Heart left ventricle (tissue), 16 donors: ENCODE measurements around the gene IFI30. TPM values are rescaled to one million over a fixed set of nuclear protein-coding genes. Genes with fewer than 3 reads are reported as not detected.
A peak's percentile ranks its signal among the peaks of the same experiment; 100 is the strongest.

Source experiments
- ATAC-seq, 4 donors: fragments of 200-7000 bp; cut with Tn5 transposase; one replicate each; pipeline ENCODE4 v1.9.1; 2020 to 2022; ENCODE audit warnings: moderate library complexity in 4 of 4, mild to moderate bottlenecking in 3 of 4, moderate number of reproducible peaks in 1 of 4
- DNase-seq, 5 donors: peaks; one replicate each; pipeline ENCODE4 v3.0.0-alpha.2; 2020
- H3K27ac ChIP-seq, 12 donors: fragments of 200-600 bp; sonication (generic) in 4 of 12; one replicate each; pipeline versions ENCODE4 v1.5.0 to v1.8.0; 2016 to 2022; ENCODE audit warnings: mild to moderate bottlenecking in 2 of 12
- H3K27me3 ChIP-seq, 9 donors: fragments of 200-600 bp; sonication (generic) in 2 of 9; one replicate each; pipeline versions ENCODE4 v1.5.1 to v1.8.0; 2016 to 2022; ENCODE audit warnings: mild to moderate bottlenecking in 3 of 9
- H3K36me3 ChIP-seq, 9 donors: fragments of 200-600 bp; sonication (generic) in 2 of 9; one replicate each; pipeline versions ENCODE4 v1.5.0 to v1.8.0; 2018 to 2022; ENCODE audit warnings: mild to moderate bottlenecking in 2 of 9
- H3K4me1 ChIP-seq, 12 donors: fragments of 200-600 bp; sonication (generic) in 4 of 12; one replicate each; pipeline versions ENCODE4 v1.5.0 to v1.8.0; 2016 to 2022; ENCODE audit warnings: mild to moderate bottlenecking in 3 of 12
- H3K4me3 ChIP-seq, 12 donors: fragments of 200-600 bp; sonication (generic) in 4 of 12; one replicate each; pipeline versions ENCODE4 v1.5.0 to v1.8.0; 2017 to 2022; ENCODE audit warnings: mild to moderate bottlenecking in 9 of 12, moderate library complexity in 4 of 12
- H3K9me3 ChIP-seq, 12 donors: fragments of 200-600 bp; sonication (generic) in 4 of 12; one replicate each; pipeline versions ENCODE4 v1.5.0 to v1.8.0; 2016 to 2022; ENCODE audit warnings: mild to moderate bottlenecking in 1 of 12
- POLR2A ChIP-seq, 2 donors: fragments of 450-650 bp; IDR thresholded peaks; one replicate each; pipeline ENCODE4 v1.6.1; 2017; ENCODE audit warnings: antibody characterized with exemption in 2 of 2, mild to moderate bottlenecking in 2 of 2, moderate library complexity in 2 of 2
- WGBS, 4 donors: extraction: QIAGEN DNeasy Blood & Tissue Kit in 2 of 4; methylation state at CpG; one replicate each; pipeline versions ENCODE4 v1.1.5 to v1.1.7; 2013 to 2018; 5-methylcytosine and 5-hydroxymethylcytosine counted together
- intact Hi-C, 10 donors: fragments of 100-400 bp; cut with DNase I; formaldehyde crosslinking; loops; one replicate each; pipeline versions ENCODE4 v1.11.1 to v1.14.2; 2022
- polyA plus RNA-seq, 2 donors: library from polyadenylated mRNA; stranded (reverse); fragments of 200-250 nt; gene quantifications; one replicate each; pipeline ENCODE4 v1.2.3, GENCODE V29; 2013
- total RNA-seq, 9 donors: library from RNA; depleted of rRNA in 2 of 9; stranded (reverse); fragments of >200 nt in 2 of 9; fragmentation: NEBNext Ultra II Directional in 3 of 9; extraction: Animal tissue kit (Norgen Biotek cat#: 25700) in 3 of 9; gene quantifications; one replicate each; pipeline versions ENCODE4 v1.1.0 to v1.2.4, GENCODE V29; 2016 to 2023
- TF ChIP-seq, protein P1 (sequence below), 12 donors: fragments of 200-600 bp; sonication (generic) in 4 of 12; IDR thresholded peaks; one replicate each; pipeline versions ENCODE4 v1.5.0 to v1.8.0; 2018 to 2022; ENCODE audit warnings: antibody characterized with exemption in 12 of 12, mild to moderate bottlenecking in 5 of 12
- donor health status: ischemic (EF 13 %, LVEDD 7.1; RV severe dilation, severe dysfunction).
- donor health status: healthy with polysubstance abuse.
- donor health status: DM: no; HTN: yes; CAD: no.
- donor health status: DM: no; HTN: no; CAD: no.
- donor health status: ischemic (EF 25% LVEDD 6.9; RV normal size, moderate dysfunction).
- donor health status: ischemic (EF 25% LVEDD 5.7; RV mildly dilated, moderate dysfunction).
- donor health status: healthy.
- donor health status: DM: yes; HTN: yes; CAD: no.
- donor health status: ischemic (EF 35%, LVEDD 5.7; RV mildly dilated, moderate dysfunction).
- donor health status: nonischemic (EF 11% LVEDD 7.7; RV severe dilation, severe dysfunction).
- donor health status: DM: yes; HTN: yes; CAD: no.
- donor health status: PGD.
- donor health status: ischemic (EF 29% LVEDD 5.4; RV normal size, mild dysfunction).
- donor health status: nonischemic (EF 23%, LVEDD 6.1; RV moderate dilation, normal function).

The IFI30 gene
- total and polyA plus RNA-seq, 11 donors: 8.9 to 455 (median 15.2) TPM

DNA sequence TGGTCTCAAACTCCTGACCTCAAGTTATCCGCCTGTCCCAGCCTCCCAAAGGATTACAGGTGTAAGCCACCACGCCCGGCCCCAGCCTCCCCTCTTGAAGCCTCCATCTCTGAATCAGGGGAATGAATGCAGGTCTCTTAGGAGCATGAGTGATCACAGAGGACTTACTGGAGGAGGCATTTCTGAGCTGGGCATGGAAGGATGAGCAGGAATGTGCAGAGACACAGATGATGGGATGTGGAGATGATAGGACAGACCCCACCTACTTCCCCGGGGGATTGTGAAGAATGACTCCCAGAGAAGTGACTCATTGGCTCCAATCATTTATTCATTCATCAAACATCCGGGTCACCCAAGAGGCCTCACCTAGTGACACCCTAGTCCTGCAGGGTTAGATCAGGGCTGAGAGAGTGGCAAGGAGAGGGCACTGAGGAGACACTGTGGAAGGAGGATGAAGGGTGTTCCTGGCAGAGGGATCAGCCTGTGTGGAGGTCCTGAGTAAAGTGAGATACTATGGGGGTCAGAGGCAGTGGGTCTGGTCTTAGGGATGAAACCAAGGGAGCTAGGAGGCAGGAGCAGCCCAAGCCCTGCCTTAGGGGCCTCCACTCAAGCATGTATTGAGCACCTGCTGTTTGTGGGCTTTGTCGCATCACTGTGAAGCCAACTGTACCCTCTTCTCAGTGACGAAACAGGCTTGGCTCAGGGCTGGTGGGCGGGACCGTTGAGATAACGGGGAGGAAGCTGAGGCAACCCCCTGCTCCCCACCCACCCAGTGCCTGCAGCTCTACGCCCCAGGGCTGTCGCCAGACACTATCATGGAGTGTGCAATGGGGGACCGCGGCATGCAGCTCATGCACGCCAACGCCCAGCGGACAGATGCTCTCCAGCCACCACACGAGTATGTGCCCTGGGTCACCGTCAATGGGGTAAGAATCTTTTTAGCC, 3.0 kb downstream of the IFI30 start:
- Histone ChIP-seq H3K27ac (peak overlapping the region in 1 of 12 donors; percentile 95), H3K9me3 (no peaks in the 10 kb centered on the region), H3K27me3 (no peaks in the 10 kb centered on the region), H3K4me3 (peak overlapping the region in 1 of 12 donors; percentile 88), H3K36me3 (peaks cover 0 to 42% (median 0%) of the 10 kb centered on the region in 9 donors), H3K4me1 (peaks cover 0 to 65% (median 14%) of the 10 kb centered on the region in 12 donors)
- ATAC-seq: no peak
- no peak for TF ChIP-seq POLR2A (IDR thresholded peaks at IDR 0.05)
- TF ChIP-seq, protein P1, sequence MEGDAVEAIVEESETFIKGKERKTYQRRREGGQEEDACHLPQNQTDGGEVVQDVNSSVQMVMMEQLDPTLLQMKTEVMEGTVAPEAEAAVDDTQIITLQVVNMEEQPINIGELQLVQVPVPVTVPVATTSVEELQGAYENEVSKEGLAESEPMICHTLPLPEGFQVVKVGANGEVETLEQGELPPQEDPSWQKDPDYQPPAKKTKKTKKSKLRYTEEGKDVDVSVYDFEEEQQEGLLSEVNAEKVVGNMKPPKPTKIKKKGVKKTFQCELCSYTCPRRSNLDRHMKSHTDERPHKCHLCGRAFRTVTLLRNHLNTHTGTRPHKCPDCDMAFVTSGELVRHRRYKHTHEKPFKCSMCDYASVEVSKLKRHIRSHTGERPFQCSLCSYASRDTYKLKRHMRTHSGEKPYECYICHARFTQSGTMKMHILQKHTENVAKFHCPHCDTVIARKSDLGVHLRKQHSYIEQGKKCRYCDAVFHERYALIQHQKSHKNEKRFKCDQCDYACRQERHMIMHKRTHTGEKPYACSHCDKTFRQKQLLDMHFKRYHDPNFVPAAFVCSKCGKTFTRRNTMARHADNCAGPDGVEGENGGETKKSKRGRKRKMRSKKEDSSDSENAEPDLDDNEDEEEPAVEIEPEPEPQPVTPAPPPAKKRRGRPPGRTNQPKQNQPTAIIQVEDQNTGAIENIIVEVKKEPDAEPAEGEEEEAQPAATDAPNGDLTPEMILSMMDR (IDR thresholded peaks at IDR 0.05): no peak
- no peak for DNase-seq
- WGBS, 4 donors: 81 to 91% (median 86%) methylated on average over 14 to 19 of the region's 19 CpGs
- intact Hi-C loops: no loop called here

DNA sequence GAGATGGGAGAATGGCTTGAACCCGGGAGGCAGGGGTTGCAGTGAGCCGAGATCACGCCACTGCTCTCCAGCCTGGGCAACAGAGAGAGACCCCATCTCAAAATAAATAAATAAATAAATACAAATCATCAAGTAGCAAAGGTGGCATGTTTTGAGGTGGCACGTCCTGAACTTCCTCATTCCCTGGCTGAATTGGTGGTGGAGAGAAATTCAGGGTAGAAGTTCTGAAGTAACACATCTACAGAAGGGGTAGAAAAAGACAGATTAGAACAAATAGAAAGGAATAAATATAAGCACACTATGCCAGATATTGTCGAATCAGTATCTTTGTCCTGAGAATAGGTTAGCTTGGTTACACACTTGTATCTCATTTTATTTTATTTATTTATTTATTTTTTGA, 6.3 kb downstream of the IFI30 start:
- Histone ChIP-seq H3K27me3 (no peaks in the 10 kb centered on the region), H3K36me3 (peaks cover 0 to 40% (median 0%) of the 10 kb centered on the region in 9 donors), H3K9me3 (no peaks in the 10 kb centered on the region), H3K27ac (peak overlapping the region in 1 of 12 donors; percentile 86), H3K4me1 (peaks cover 0 to 38% (median 0%) of the 10 kb centered on the region in 12 donors), H3K4me3 (no peak overlapping the region)
- intact Hi-C loops: no loop called here
- WGBS, 4 donors: 89 to 93% (median 91%) methylated on average over 5 of the region's 5 CpGs
- no peak for ATAC-seq
- no peak for TF ChIP-seq POLR2A (IDR thresholded peaks at IDR 0.05)
- TF ChIP-seq, protein P1 (IDR thresholded peaks at IDR 0.05): no peak
- no peak for DNase-seq

DNA sequence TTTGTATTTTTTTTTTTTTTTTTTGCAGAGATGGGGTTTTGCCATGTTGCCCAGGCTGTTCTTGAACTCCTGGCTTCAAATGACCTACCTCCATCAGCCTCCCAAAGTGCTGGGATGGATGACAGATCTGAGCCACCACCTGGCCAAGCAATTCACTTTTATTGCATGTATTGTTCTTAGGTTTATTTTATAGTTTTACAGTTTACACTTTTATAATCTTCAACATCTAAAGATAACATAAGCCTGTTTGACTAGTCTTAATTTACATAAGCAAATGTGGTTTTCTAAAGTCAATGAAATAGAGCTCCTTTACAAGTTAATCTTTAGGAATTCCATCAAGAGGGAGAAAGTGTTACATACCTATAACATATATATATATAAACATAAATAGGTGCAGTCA, 9.9 kb downstream of the IFI30 start:
- ATAC-seq (no peak), DNase-seq (no peak)
- TF ChIP-seq, protein P1 (IDR thresholded peaks at IDR 0.05): no peak
- no peak for TF ChIP-seq POLR2A (IDR thresholded peaks at IDR 0.05)
- H3K4me1 ChIP-seq: peaks cover 0 to 7% (median 0%) of the 10 kb centered on the region in 12 donors
- no peaks in the 10 kb centered on the region for H3K9me3 ChIP-seq
- H3K27ac ChIP-seq: no peak overlapping the region
- no peaks in the 10 kb centered on the region for H3K27me3 ChIP-seq
- intact Hi-C loops: no loop called here
- H3K36me3 ChIP-seq: peaks cover 0 to 5% (median 0%) of the 10 kb centered on the region in 9 donors
- H3K4me3 ChIP-seq: no peak overlapping the region

DNA sequence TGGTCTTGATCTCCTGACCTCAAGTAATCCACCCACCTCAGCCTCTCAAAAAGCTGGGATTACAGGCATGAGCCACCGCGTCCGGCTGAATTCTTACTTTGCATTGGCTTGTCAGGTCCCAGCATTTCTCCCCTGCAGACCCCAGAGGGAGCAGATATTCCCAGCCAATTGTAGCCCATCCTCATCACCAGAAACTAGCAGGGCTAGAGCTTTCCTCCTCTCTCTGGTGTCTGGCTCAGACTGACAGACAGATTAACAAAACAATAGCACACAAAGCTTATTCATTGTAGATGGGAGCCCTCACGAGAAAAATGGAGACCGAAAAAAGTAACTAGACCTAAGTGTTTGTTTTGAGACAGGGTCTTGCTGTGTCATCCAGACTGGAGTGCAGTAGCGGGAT, 11.9 kb downstream of the IFI30 start:
- intact Hi-C loops: no loop called here
- no peaks in the 10 kb centered on the region for H3K9me3 ChIP-seq
- 60 to 68% (median 65%) methylated on average over 6 of the region's 6 CpGs for WGBS, 4 donors
- no peak overlapping the region for H3K27ac ChIP-seq
- no peak for ATAC-seq
- H3K4me1 ChIP-seq: peaks cover 0 to 7% (median 0%) of the 10 kb centered on the region in 12 donors
- TF ChIP-seq, protein P1 (IDR thresholded peaks at IDR 0.05): no peak
- no peak for TF ChIP-seq POLR2A (IDR thresholded peaks at IDR 0.05)
- no peak overlapping the region for H3K4me3 ChIP-seq
- H3K27me3 ChIP-seq: no peaks in the 10 kb centered on the region
- DNase-seq: no peak
- no peaks in the 10 kb centered on the region for H3K36me3 ChIP-seq
